ENCODE results near the gene COL8A1. TPM values are rescaled to one million over a fixed set of nuclear protein-coding genes. Genes with fewer than 3 reads are reported as not detected.

COL8A1 gene
- total and polyA plus RNA-seq, 9 of the 15 experiments (the other 6 are each of a cell fraction or from before 2014, with no cell fraction given), result 0.07 TPM; not detected in 8

DNA sequence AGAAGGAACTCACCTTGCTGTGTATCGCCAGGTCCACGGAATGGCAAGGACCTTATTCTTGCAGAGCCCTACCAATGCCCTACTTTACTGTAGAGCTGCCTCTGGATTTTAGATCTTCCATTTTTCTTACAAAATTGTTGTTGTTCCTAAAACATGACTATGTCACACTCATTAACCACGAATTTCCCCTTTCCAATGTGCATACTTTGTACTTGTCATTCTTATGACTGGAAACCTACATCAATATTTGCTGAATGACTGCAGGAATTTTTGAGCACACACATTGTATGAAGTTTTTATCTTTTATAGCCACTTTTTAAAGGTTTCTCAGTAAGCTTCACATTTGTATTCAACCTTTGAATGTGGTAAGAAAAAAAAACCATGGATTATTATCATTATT lies 143.4 kb downstream of the COL8A1 start:
- CTCF ChIA-PET (ENCODE audit: low intra/inter-chr PET ratio), result no interaction called here
- WGBS (ENCODE audit: insufficient coverage, low coverage, missing lambda C conversion rate), result 7% methylated on average over 3 of the region's 3 CpGs
- FAIRE-seq (no peak), ATAC-seq (no peak), DNase-seq (ENCODE audit: extremely low read depth in 1 of 4, low spot score in 3 of 4) (no peak)
- Histone ChIP-seq H3K36me3 (ENCODE audit: control insufficient read depth, insufficient read depth, low read length) (no peaks in the 10 kb centered on the region), H4K20me1 (replicated peaks; ENCODE audit: control insufficient read depth, insufficient read depth, low read length) (no peaks in the 10 kb centered on the region), H3K4me1 (replicated peaks in 1 of 2; ENCODE audit: control insufficient read depth in 2 of 2, insufficient read depth in 2 of 2, low read length in 2 of 2) (peaks cover 0 to 6% of the 10 kb centered on the region in 2 experiments; a peak in 3 of 5 replicates), H3K4me3 (no peak overlapping the region), H3K79me2 (ENCODE audit: control insufficient read depth, insufficient read depth, low read length) (no peaks in the 10 kb centered on the region), H2AFZ (ENCODE audit: low read depth, low read length) (no peak overlapping the region), H3K9ac (ENCODE audit: insufficient read depth in 1 of 2, low read depth in 2 of 2, low read length in 2 of 2) (no peak overlapping the region), H3K4me2 (ENCODE audit: insufficient read depth, low read length) (no peak overlapping the region), H3K27me3 (ENCODE audit: control insufficient read depth in 2 of 2, insufficient read depth in 2 of 2, low read length in 2 of 2) (no peaks in the 10 kb centered on the region), H3K27ac (ENCODE audit: extremely low read depth, low read depth, low read length) (no peak overlapping the region), H3K9me3 (replicated peaks; ENCODE audit: control insufficient read depth, insufficient read depth, low read depth, low read length) (no peaks in the 10 kb centered on the region), H3K9me1 (ENCODE audit: control insufficient read depth, insufficient read depth, low read length) (no peaks in the 10 kb centered on the region)
- intact Hi-C loops (cut with micrococcal nuclease), result loop anchor here (10.0 kb wide), 1 partner anchor 277 kb away; no protein-coding TSS in a partner anchor
- in situ Hi-C loops (cut with MboI), result no loop called here
- POLR2A ChIA-PET, result no interaction called here
- no TSS peak for BruUV-seq (replicated peaks)
- TF ChIP-seq ZNF212 (CRISPR knock-in tag; IDR thresholded peaks at IDR 0.05) (no peak), TAF1 (IDR thresholded peaks at IDR 0.05; ENCODE audit: control insufficient read depth, extremely low read depth, insufficient read depth, low read length, severe bottlenecking) (no peak), ZBTB1 (CRISPR knock-in tag; IDR thresholded peaks at IDR 0.05; ENCODE audit: borderline replicate concordance, low read depth) (no peak), ZNF551 (CRISPR knock-in tag; IDR thresholded peaks at IDR 0.05) (no peak), SMAD1 (IDR thresholded peaks at IDR 0.05; ENCODE audit: low read depth, low read length, partially characterized antibody) (no peak), KAT8 (IDR thresholded peaks at IDR 0.05; ENCODE audit: low read depth) (no peak), SMAD2 (IDR thresholded peaks at IDR 0.05; ENCODE audit: low read depth, low read length) (no peak), LARP7 (IDR thresholded peaks at IDR 0.05) (no peak)
- TF ChIP-seq, protein P1, sequence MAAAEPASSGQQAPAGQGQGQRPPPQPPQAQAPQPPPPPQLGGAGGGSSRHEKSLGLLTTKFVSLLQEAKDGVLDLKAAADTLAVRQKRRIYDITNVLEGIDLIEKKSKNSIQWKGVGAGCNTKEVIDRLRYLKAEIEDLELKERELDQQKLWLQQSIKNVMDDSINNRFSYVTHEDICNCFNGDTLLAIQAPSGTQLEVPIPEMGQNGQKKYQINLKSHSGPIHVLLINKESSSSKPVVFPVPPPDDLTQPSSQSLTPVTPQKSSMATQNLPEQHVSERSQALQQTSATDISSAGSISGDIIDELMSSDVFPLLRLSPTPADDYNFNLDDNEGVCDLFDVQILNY (CRISPR knock-in tag; IDR thresholded peaks at IDR 0.05), result no peak
- TF ChIP-seq, protein P2, sequence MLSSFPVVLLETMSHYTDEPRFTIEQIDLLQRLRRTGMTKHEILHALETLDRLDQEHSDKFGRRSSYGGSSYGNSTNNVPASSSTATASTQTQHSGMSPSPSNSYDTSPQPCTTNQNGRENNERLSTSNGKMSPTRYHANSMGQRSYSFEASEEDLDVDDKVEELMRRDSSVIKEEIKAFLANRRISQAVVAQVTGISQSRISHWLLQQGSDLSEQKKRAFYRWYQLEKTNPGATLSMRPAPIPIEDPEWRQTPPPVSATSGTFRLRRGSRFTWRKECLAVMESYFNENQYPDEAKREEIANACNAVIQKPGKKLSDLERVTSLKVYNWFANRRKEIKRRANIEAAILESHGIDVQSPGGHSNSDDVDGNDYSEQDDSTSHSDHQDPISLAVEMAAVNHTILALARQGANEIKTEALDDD (IDR thresholded peaks at IDR 0.05), result no peak
- TF ChIP-seq, protein P3, sequence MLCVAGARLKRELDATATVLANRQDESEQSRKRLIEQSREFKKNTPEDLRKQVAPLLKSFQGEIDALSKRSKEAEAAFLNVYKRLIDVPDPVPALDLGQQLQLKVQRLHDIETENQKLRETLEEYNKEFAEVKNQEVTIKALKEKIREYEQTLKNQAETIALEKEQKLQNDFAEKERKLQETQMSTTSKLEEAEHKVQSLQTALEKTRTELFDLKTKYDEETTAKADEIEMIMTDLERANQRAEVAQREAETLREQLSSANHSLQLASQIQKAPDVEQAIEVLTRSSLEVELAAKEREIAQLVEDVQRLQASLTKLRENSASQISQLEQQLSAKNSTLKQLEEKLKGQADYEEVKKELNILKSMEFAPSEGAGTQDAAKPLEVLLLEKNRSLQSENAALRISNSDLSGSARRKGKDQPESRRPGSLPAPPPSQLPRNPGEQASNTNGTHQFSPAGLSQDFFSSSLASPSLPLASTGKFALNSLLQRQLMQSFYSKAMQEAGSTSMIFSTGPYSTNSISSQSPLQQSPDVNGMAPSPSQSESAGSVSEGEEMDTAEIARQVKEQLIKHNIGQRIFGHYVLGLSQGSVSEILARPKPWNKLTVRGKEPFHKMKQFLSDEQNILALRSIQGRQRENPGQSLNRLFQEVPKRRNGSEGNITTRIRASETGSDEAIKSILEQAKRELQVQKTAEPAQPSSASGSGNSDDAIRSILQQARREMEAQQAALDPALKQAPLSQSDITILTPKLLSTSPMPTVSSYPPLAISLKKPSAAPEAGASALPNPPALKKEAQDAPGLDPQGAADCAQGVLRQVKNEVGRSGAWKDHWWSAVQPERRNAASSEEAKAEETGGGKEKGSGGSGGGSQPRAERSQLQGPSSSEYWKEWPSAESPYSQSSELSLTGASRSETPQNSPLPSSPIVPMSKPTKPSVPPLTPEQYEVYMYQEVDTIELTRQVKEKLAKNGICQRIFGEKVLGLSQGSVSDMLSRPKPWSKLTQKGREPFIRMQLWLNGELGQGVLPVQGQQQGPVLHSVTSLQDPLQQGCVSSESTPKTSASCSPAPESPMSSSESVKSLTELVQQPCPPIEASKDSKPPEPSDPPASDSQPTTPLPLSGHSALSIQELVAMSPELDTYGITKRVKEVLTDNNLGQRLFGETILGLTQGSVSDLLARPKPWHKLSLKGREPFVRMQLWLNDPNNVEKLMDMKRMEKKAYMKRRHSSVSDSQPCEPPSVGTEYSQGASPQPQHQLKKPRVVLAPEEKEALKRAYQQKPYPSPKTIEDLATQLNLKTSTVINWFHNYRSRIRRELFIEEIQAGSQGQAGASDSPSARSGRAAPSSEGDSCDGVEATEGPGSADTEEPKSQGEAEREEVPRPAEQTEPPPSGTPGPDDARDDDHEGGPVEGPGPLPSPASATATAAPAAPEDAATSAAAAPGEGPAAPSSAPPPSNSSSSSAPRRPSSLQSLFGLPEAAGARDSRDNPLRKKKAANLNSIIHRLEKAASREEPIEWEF (CRISPR knock-in tag; IDR thresholded peaks at IDR 0.05), result no peak
